ENCODE measurements around the gene ACP2.
"Not testable (repeated sequence)": the region's sequence is repeated elsewhere in the genome, so short reads cannot be mapped to it uniquely, and the experiment has no call there.

ACP2 gene

GRCh38 chr11:47198161-47198560 is 50.5 kb downstream of the ACP2 start:
- DNase-seq (ENCODE audit: low read depth): not testable (repeated sequence)

DNA sequence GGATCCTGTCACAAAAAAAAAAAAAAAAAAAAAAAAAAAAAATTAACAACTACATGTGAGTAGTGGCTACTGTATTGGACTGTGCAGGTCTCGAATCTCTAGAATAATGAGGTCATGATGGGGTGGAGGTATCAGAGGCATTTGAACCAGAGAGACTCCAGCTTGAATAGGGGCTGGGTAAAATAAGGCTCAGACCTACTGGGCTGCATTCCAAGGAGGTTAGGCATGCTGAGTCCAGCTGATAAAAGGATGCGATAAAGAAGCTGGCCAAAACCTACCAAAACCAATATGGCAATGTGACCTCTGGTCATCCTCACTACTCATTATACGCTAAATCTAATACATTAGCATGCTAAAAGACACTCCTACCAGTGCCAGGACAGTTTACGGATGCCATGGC is 56.5 kb downstream of the ACP2 start:
- DNase-seq (ENCODE audit: low read depth): peak; percentile 9

DNA sequence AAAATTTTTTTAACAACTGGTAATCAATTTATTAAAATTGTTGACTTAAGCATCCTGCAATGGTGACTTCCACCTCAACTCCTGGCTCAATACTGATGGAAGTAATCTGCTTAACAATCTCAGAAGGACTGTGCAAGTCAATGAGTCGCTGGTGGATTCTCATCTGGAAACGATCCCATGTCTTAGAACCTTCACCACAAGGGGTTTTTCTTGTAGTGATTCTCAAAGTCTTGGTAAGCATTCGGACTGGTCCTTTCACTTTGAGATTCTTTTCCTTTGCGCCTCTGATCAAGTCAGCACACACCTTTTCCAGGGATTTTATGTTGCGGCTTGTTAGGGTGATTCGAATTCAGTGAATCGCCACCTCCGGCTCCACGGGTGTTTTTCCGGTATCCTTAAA is 57.5 kb downstream of the ACP2 start:
- DNase-seq (ENCODE audit: low read depth): peak; percentile 28

Measured in iris pigment epithelial cell (primary cell).